Ovary (tissue), 9 donors: ENCODE data around the gene SLC17A3. TPM values are rescaled to one million over a fixed set of nuclear protein-coding genes. Genes with fewer than 3 reads are reported as not detected.
A peak's percentile ranks its signal among the peaks of the same experiment; 100 is the strongest.

Experiments
- DNase-seq, 5 donors: peaks; one replicate each; pipeline ENCODE4 v3.0.0-alpha.2; 2019 to 2020
- H3K27ac ChIP-seq, 2 donors: fragments of 200-600 bp; one replicate each; pipeline versions ENCODE4 v1.5.1 to v1.8.0; 2019 to 2022
- H3K27me3 ChIP-seq: fragments of 200-600 bp; one replicate; pipeline ENCODE4 v1.8.0; 2022
- H3K36me3 ChIP-seq: fragments of 200-600 bp; sonication (generic); one replicate; pipeline ENCODE4 v1.5.1; 2019
- H3K4me1 ChIP-seq: one replicate; pipeline ENCODE4 v1.8.1; 2013; ENCODE audit warnings: mild to moderate bottlenecking, moderate library complexity; ENCODE audit not compliant: insufficient read depth
- H3K4me3 ChIP-seq: fragments of 200-600 bp; sonication (generic); one replicate; pipeline ENCODE4 v1.5.1; 2017
- H3K9me3 ChIP-seq, 2 donors: fragments of 200-600 bp in 1 of 2; sonication (generic) in 1 of 2; one replicate each; pipeline versions ENCODE4 v1.5.1 to v1.8.1; 2013 to 2019; ENCODE audit warnings: mild to moderate bottlenecking in 1 of 2, moderate library complexity in 1 of 2
- EP300 ChIP-seq: sonication (generic); formaldehyde crosslinking; IDR thresholded peaks from one replicate; pipeline ENCODE4 v1.6.1; 2017; ENCODE audit warnings: antibody characterized with exemption
- POLR2A ChIP-seq: fragments of 450-650 bp; IDR thresholded peaks from one replicate; pipeline ENCODE4 v1.6.1; 2017; ENCODE audit warnings: antibody characterized with exemption, mild to moderate bottlenecking, moderate library complexity
- WGBS, 3 donors: extraction: QIAGEN DNeasy Blood & Tissue Kit in 1 of 3; methylation state at CpG; one replicate each; pipeline versions ENCODE4 v1.1.5 to v1.1.7; 2013 to 2017; 5-methylcytosine and 5-hydroxymethylcytosine counted together
- intact Hi-C, 4 donors: fragments of 100-400 bp; cut with DNase I; formaldehyde crosslinking; loops; one replicate each; pipeline versions ENCODE4 v1.11.0 to v1.15.1; 2022 to 2023
- polyA plus RNA-seq, 2 donors: library from polyadenylated mRNA; stranded (reverse); fragments of 200-250 nt in 1 of 2; fragments of 350-450 nt in 1 of 2; fragmentation: Illumina TruSeq in 1 of 2; extraction: RNeasy Lipid Tissue Mini Kit (QIAGEN cat#74804) in 1 of 2; gene quantifications; one replicate each; pipeline ENCODE4 v1.2.3, GENCODE V29; 2013 to 2014
- total RNA-seq, 7 donors: library from RNA; depleted of rRNA in 2 of 7; stranded (reverse); fragments of >200 nt in 2 of 7; fragmentation: NEBNext Ultra II Directional in 3 of 7; extraction: Animal tissue kit (Norgen Biotek cat#: 25700) in 3 of 7; gene quantifications; one replicate each; pipeline versions ENCODE4 v1.1.0 to v1.2.4, GENCODE V29; 2016 to 2023
- TF ChIP-seq, protein P1 (sequence below), 3 donors: fragments of 450-650 bp in 2 of 3; fragments of 200-600 bp in 1 of 3; IDR thresholded peaks; one replicate each; pipeline versions ENCODE4 v1.5.1 to v1.8.0; 2016 to 2022; ENCODE audit warnings: antibody characterized with exemption in 3 of 3, mild to moderate bottlenecking in 1 of 3
- donor health status: DM: no; HTN: no; CAD: no; lungs with moderate emphysema.
- donor health status: DM: no; HTN: no; CAD: no.
- donor health status: Bipolar disorder and iron deficiency.
- donor health status: DM: yes; HTN: yes; CAD: no.
- donor health status: DM: no; HTN: no; CAD: no.
- donor health status: DM: yes; HTN: yes; CAD: no.

SLC17A3 gene
- total and polyA plus RNA-seq, 9 donors = 0.07 to 0.93 (median 0.33) TPM; not detected in 3

GRCh38 chr6:25896252-25896651 lies 22.2 kb upstream of the SLC17A3 start:
- TF ChIP-seq, protein P1, sequence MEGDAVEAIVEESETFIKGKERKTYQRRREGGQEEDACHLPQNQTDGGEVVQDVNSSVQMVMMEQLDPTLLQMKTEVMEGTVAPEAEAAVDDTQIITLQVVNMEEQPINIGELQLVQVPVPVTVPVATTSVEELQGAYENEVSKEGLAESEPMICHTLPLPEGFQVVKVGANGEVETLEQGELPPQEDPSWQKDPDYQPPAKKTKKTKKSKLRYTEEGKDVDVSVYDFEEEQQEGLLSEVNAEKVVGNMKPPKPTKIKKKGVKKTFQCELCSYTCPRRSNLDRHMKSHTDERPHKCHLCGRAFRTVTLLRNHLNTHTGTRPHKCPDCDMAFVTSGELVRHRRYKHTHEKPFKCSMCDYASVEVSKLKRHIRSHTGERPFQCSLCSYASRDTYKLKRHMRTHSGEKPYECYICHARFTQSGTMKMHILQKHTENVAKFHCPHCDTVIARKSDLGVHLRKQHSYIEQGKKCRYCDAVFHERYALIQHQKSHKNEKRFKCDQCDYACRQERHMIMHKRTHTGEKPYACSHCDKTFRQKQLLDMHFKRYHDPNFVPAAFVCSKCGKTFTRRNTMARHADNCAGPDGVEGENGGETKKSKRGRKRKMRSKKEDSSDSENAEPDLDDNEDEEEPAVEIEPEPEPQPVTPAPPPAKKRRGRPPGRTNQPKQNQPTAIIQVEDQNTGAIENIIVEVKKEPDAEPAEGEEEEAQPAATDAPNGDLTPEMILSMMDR (IDR thresholded peaks at IDR 0.05) = no peak
- TF ChIP-seq POLR2A (no peak), EP300 (no peak)
- Histone ChIP-seq H3K27ac (no peak overlapping the region), H3K4me3 (no peak overlapping the region), H3K9me3 (no peaks in the 10 kb centered on the region), H3K27me3 (no peaks in the 10 kb centered on the region), H3K4me1 (no peaks in the 10 kb centered on the region), H3K36me3 (no peaks in the 10 kb centered on the region)
- 81 to 90% (median 86%) methylated on average over 3 of the region's 3 CpGs for WGBS, 3 donors
- intact Hi-C loops = no loop called here
- no peak for DNase-seq

- TF ChIP-seq EP300 (no peak), POLR2A (no peak)
- TF ChIP-seq, protein P1 (IDR thresholded peaks at IDR 0.05) = no peak
- H3K4me1 ChIP-seq = no peaks in the 10 kb centered on the region
- intact Hi-C loops = no loop called here
- H3K27ac ChIP-seq = no peak overlapping the region
- 83 to 89% (median 89%) methylated on average over 1 of the region's 1 CpG for WGBS, 3 donors
- DNase-seq = no peak
- H3K9me3 ChIP-seq = no peaks in the 10 kb centered on the region
- H3K4me3 ChIP-seq = no peak overlapping the region
- no peaks in the 10 kb centered on the region for H3K36me3 ChIP-seq
- no peaks in the 10 kb centered on the region for H3K27me3 ChIP-seq
Observed at GRCh38 chr6:25895771-25896170, 21.7 kb upstream of the SLC17A3 start.

- Histone ChIP-seq H3K4me1 (no peaks in the 10 kb centered on the region), H3K36me3 (no peaks in the 10 kb centered on the region), H3K27me3 (no peaks in the 10 kb centered on the region), H3K9me3 (no peaks in the 10 kb centered on the region), H3K4me3 (no peak overlapping the region), H3K27ac (no peak overlapping the region)
- 88 to 94% (median 91%) methylated on average over 6 of the region's 6 CpGs for WGBS, 3 donors
- DNase-seq = no peak
- intact Hi-C loops = no loop called here
- no peak for TF ChIP-seq POLR2A
Observed at GRCh38 chr6:25893778-25894177, 19.7 kb upstream of the SLC17A3 start.

DNA sequence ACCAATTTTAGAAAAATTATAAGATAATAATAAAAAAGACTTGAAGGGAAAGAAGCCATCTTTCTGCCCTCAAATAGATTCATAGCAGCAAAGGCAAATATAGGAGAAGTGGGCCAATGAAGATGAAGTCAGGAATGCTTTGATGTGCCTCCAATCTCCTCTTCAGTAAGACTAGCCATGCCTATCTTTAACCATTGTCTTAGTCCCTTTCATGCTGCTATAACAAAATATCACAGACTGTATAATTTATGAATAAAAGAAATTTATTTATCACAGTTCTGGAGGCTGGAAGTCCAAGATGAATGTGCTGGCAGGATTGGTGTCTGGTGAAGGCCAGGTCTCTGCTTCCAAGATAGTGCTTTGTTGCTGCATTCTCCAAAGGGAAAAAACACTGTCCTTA lies 18.8 kb upstream of the SLC17A3 start:
- no peak for DNase-seq
- intact Hi-C loops = no loop called here
- no peak overlapping the region for H3K27ac ChIP-seq
- H3K4me1 ChIP-seq = no peaks in the 10 kb centered on the region
- no peaks in the 10 kb centered on the region for H3K36me3 ChIP-seq
- H3K4me3 ChIP-seq = no peak overlapping the region
- no peaks in the 10 kb centered on the region for H3K9me3 ChIP-seq
- TF ChIP-seq, protein P1 (IDR thresholded peaks at IDR 0.05) = no peak
- TF ChIP-seq POLR2A (no peak), EP300 (no peak)
- no peaks in the 10 kb centered on the region for H3K27me3 ChIP-seq

GRCh38 chr6:25889877-25890853 lies 16.1 kb upstream of the SLC17A3 start:
- Histone ChIP-seq H3K4me1 (no peaks in the 10 kb centered on the region), H3K4me3 (no peak overlapping the region), H3K9me3 (no peaks in the 10 kb centered on the region), H3K36me3 (no peaks in the 10 kb centered on the region), H3K27me3 (no peaks in the 10 kb centered on the region), H3K27ac (no peak overlapping the region)
- peak in 4 of 5 donors; percentile 17 to 29 (median 22) for DNase-seq
- TF ChIP-seq POLR2A (no peak), EP300 (no peak)
- TF ChIP-seq, protein P1 (IDR thresholded peaks at IDR 0.05) = peak in 2 of 3 donors; percentile 21 to 50
- intact Hi-C loops = no loop called here
- WGBS, 3 donors = 57 to 65% (median 64%) methylated on average over 5 of the region's 5 CpGs
